Bone marrow (tissue), 2 donors: ENCODE data around the gene NRDC.
"Not testable (repeated sequence)": the region's sequence is repeated elsewhere in the genome, so short reads cannot be mapped to it uniquely, and the experiment has no call there.

Experiments used
- DNase-seq, 2 donors: peaks; one replicate each; lab custom pipeline; 2025; lab: John Stamatoyannopoulos, UW

Gene NRDC

GRCh38 chr1:51877434-51878307 lies 856 bp downstream of the NRDC start:
- DNase-seq: no peak

- DNase-seq: no peak
These were observed 2.7 kb downstream of the NRDC start for GRCh38 chr1:51875836-51876235.

- DNase-seq: no peak
These were observed 3.2 kb downstream of the NRDC start for GRCh38 chr1:51875291-51875772.

DNA sequence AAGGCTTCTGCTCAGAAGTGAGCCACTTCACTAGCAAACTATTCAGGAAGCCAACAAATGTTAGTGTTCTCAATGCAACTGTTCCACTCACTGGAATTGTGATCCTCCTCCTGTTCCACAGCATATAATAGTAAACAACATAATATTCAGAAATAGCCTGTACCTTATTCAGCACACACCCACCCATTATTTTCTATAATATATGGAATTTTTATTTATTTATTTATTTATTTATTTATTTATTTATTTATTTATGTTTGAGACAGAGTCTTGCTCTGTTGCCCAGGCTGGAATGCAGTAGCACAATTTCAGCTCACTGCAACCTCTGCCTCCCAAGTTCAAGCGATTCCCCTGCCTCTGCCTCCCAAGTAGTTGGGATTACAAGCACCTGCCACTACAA lies 5.3 kb downstream of the NRDC start:
- not testable (repeated sequence) for DNase-seq

GRCh38 chr1:51871351-51871975 lies 7.1 kb downstream of the NRDC start:
- no peak for DNase-seq

GRCh38 chr1:51870603-51871350 lies 7.8 kb downstream of the NRDC start:
- no peak for DNase-seq

DNA sequence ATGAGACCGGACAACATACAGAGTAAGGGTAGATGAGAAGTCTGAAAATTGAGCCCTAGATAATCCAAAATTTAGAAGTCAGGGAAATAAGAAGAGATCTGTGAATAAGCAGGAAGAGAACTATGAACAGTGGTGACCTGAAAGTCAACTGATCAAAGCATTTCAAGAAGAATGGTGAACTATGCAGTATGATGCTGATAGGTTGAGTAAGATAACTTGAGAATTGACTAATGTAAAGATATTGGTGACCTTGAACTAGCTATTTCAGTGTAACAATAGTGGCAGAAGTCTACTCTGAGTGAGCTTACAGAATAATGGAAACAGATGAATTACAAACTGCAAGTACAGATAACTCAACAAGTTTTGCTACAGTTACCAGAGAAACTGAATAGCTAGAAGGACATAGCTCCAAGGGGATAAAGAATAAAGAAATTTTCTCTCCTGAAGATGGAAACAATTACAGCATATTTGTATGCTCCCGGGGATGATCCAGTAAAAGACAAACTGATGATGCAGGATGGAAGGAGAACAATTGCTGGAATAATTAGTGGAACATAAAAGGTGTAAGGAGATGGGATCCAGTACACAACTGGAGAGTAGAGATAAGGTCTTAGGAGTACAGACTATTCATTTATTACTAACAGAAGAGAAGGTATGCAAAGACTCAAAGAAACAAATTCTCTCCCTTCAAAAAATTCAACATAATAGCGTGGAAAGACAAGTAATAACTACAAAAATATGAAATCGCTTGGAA lies 10.9 kb downstream of the NRDC start:
- DNase-seq: no peak

- DNase-seq: peak in 1 of 2 donors; percentile 56
These were observed 15.1 kb downstream of the NRDC start for GRCh38 chr1:51863384-51863783.

- DNase-seq: no peak
These were observed 16.9 kb downstream of the NRDC start for GRCh38 chr1:51861669-51862068.

- DNase-seq: no peak
These were observed 18.8 kb downstream of the NRDC start for GRCh38 chr1:51859735-51860134.

DNA sequence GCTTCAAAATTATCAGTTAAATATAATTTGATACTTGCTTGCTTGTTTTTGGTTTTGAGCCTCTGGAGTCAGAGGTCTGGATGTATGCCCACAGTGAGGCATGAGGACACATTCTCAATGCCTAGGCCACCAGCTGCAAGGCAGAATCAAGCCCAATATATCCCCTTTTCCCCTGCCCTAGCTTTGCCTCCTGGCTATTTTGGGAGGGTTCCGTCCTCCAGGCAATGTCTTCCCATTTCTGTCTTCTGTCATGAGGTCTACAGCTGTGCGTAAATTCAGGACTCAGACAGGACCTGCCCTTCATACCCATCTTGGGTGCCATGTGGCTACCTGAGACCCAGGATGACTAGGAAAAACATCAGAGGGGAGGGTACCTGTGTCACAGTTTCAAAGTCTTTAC lies 19.2 kb downstream of the NRDC start:
- no peak for DNase-seq

DNA sequence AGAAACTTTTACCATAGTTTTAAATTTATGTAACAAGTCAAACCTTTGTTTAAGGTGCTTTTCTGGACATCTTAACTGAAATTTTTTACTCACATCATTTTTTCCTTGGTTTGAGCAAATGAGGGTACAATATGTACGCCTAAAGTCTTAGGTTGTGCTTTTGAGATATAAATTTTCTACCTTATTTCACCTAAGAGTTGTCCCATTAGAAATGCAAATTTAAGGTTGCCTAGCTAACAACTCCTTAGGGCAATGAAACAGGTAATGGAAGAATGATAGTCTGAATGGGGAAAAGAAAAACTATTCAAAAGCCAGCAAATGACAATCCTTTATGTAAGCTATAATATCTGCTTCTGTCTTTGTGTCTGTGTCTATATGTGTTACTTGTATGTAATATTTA lies 19.6 kb downstream of the NRDC start:
- DNase-seq: no peak

- no peak for DNase-seq
These were observed 21.8 kb downstream of the NRDC start for GRCh38 chr1:51856745-51857144.

DNA sequence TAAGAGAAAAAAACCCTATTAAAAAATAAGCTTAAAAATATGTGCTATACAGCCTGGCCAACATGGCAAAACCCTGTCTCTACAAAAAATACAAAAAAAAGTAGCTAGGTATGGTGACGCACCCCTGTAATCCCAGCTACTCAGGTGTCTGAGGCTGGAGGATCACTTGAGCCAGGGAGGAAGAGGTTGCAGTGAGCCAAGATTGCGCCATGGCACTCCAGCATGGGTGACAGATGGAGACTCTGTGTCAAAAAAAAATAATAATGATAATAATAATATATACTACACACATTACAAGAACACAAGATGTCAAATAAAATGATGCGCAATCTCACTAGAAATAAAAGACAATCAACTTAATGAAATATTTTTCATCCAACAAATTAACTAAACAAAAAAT lies 22.9 kb downstream of the NRDC start:
- DNase-seq: no peak

DNA sequence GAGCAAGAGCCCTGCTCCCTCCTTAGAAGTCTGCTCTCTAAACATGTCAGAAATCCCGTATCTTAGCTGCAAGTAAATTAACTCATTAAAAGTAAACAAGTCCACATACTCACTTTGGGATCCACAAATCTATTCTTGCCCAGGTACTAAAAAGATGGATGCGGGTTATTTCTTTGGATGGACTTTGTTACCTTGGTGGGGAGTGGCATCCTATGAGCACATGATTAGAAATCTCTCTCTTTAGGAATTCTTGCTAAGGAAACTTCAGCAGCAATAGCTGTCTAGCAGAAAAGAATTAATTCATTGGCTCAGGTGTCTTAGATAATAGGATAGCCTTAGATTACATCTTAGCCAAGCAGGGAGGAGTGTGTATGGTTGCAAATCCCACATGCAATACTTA lies 25.2 kb downstream of the NRDC start:
- no peak for DNase-seq

- DNase-seq: no peak
These were observed 26.6 kb downstream of the NRDC start for GRCh38 chr1:51851882-51852396.

DNA sequence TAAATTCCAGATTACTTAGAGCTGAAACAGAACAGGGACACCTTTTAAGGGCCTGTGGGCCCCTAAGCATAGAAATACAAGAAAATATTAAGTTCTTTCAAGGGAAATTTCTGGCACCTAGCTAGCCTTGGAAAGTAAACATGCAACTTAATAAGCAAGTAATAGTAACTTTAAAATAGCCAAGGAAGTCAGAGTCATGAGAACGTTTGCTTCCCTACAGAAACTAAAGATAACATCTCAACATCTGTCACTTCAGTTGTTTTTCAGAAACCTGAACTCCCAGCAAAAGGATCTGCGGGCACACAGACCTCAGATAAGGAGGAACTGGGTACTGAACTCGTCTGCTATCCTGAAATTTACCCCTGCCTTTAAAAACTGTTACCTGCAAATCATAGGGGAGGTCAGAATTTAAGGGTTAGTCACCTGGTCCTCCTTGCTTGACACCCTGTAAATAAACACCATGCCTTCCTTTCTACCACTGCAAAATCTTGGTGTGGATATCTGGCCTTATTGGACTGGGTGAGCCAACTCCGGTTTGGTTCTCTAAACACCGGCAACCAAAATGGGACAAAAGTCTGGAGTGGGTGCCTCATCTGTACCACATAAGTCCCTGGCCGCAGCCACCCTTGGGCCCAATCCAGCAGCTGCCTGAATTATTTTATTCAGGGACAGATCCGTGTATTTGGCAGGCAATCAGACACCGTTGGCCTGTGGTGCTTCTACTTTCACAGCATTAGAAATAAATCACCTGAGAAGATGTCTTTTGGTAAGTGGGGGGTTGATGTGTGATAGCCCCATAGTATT lies 27.9 kb downstream of the NRDC start:
- DNase-seq: peak in 1 of 2 donors; percentile 72

- no peak for DNase-seq
These were observed 31.1 kb downstream of the NRDC start for GRCh38 chr1:51847294-51847920.

- no peak for DNase-seq
These were observed 34.6 kb downstream of the NRDC start for GRCh38 chr1:51843948-51844347.

GRCh38 chr1:51842261-51842660 lies 36.3 kb downstream of the NRDC start:
- no peak for DNase-seq
